Right renal pelvis (tissue), 4 donors: ENCODE data around the gene SERPINE2. TPM values are rescaled to one million over a fixed set of nuclear protein-coding genes. Genes with fewer than 3 reads are reported as not detected.

Experiments used
- DNase-seq, 4 donors: peaks; one replicate each; pipeline ENCODE4 v3.0.0-alpha.2; 2013; ENCODE audit warnings: low read depth in 4 of 4, low spot score in 3 of 4, missing footprints in 1 of 4
- polyA plus RNA-seq, 4 donors: library from polyadenylated mRNA; unstranded; fragments of 120-200 nt; gene quantifications; one replicate each; pipeline ENCODE4 v1.2.1, GENCODE V29; 2013; ENCODE audit not compliant: insufficient read length in 4 of 4

The SERPINE2 gene
- polyA plus RNA-seq, 4 donors, result 122 to 190 (median 141) TPM

DNA sequence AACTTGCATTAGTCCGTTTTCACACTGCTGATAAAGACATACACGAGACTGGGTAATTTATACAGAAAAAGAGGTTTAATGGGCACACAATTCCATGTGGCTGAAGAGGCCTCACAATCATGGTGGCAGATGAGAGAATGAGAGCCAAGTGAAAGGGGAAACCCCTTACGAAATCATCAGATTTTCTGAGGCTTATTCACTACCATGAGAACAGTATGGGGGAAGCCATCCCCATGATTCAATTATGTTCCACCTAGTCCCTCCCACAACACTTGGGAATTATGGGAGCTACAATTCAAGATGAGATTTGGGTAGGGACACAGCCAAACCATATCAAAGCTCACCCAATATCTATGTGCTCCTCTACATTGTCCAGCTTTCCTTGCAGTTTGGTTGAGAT, 16.0 kb upstream of the SERPINE2 start:
- no peak for DNase-seq

- no peak for DNase-seq
Observed at GRCh38 chr2:224046752-224047151, 7.7 kb upstream of the SERPINE2 start.

DNA sequence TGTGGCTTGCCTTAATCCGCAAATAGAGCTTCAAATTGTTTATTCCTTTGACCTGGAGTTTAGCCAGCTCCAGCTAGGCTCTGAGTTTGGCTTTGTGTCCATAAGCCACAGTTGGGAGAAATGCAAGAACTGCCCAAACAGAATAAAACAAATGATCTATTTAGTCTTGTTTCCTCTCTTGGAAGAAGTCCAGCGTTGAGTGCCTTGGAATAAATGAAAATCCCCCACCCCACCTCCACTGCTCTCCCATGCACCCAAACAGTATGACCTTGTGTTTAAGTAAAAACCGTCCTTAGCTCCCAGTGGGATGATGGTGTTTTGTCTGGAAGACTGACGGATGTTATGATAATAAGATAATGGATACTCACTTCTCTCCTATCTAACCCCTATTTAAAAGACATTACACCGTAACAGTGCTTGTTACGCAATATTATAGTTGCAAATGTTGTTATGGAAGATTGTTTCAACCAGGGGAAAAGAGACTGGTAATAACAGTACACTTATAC, 3.2 kb upstream of the SERPINE2 start:
- no peak for DNase-seq

DNA sequence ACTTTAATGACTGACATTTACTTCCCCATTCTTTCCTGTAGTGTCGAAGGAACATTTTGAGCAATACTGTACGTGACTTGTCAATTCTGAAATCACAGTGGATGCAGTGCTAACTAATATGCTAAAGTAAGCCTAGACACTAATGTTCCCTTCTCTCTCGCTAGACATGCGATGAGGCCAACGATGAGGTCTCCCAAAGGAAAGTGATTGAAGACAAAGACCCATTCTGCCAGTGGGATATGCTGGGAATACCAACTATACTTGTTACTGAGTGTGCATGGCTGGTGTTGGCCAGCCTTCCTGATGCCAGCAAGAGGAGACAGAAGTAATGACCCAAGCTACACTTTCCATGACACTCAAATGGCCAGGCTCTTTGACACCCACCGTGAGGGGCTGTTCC, 2.5 kb upstream of the SERPINE2 start:
- no peak for DNase-seq

- no peak for DNase-seq
Observed at GRCh38 chr2:224040753-224041152, 1.7 kb upstream of the SERPINE2 start.

GRCh38 chr2:224039770-224040440, 819 bp upstream of the SERPINE2 start:
- no peak for DNase-seq

GRCh38 chr2:224038830-224039079, 331 bp downstream of the SERPINE2 start:
- no peak for DNase-seq

DNA sequence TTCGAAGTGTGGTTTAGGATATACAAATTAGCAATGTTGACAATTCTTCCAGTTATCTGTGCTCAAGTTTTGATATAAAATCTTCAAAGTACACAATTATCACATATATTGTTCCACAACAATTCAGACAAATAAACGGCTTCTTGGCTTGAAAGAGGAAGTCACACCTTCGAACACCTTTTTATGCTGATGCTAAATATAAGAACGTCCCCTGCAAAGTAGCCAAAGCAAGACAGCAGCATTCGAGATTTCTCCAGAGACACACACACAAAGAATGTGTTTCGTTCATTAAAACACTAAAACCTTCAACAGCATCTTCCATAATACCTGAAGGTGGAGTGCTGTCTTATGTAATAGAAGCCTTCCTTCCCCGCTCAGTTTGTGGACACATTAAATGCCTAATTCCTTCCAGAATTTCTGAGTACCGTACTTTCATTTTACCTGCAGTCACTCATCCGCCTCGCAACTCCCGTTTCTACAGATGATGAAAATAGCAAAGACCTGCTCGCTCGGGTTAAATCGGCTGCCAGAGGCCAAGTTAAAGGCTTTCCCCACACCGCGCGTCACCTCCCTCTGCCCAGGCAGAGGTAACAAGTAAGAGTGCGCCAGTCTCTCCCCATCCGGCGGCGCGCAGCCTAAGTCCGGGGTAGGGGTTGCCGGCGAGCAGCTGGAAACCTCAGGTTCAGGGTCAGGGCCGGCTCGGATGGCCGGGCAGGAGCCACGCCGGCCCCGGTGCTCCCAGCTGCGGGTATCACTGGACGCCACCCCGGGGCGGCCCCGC, 847 bp downstream of the SERPINE2 start:
- peak in 1 of 4 donors; percentile 29 for DNase-seq

DNA sequence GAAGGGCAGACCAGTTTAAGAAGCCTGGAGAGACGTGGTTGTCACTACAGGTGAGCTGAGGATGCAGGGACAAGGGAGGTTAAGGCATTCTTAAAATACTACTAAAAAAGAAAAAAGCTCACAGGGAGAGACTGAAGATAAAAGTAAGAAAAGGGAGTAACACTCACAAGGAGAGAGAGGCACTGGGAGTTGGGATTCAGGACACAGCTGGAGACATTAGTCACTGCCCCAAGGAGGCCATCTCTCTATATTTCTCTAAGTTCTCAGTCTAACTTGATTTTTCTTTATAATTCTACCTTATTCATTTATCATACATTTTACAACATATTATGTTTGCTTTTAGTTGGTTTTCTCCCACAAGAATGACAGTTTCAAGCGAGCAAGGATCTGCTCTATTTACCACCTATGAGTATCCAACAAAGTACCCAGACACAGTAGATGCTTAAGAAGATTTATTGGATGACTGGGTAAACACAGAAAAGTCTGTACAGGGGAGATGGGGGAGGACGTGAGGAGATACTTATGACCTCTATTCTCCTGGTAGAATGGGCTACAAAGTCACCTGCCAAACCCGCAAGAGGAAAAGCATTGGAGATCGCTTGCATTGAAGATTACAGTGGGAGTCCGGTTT, 2.2 kb downstream of the SERPINE2 start:
- no peak for DNase-seq

DNA sequence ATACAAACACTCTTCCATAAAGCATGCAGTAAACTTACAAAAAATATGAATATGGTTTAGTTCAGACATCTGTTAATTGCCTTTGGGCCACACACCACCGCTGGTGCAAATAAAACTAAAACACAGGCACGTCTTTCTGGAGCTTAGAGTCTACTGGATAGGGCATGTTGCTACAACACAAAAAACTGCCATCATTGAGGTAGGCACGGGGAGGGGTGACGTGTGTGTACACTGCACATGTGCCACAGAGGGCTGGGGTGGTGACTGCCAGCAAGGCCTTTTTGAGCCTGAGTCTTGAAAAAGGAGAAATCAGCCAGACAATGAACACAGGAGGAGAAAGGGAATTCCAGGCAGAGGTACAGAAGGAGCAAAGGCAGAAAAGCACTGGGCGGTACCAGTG, 5.1 kb downstream of the SERPINE2 start:
- no peak for DNase-seq

GRCh38 chr2:224033601-224034000, 5.5 kb downstream of the SERPINE2 start:
- DNase-seq, result no peak

- DNase-seq, result no peak
Observed at GRCh38 chr2:224032283-224032682, 6.8 kb downstream of the SERPINE2 start.

- no peak for DNase-seq
Observed at GRCh38 chr2:224031358-224031970, 7.6 kb downstream of the SERPINE2 start.

- no peak for DNase-seq
Observed at GRCh38 chr2:224030786-224031185, 8.3 kb downstream of the SERPINE2 start.

DNA sequence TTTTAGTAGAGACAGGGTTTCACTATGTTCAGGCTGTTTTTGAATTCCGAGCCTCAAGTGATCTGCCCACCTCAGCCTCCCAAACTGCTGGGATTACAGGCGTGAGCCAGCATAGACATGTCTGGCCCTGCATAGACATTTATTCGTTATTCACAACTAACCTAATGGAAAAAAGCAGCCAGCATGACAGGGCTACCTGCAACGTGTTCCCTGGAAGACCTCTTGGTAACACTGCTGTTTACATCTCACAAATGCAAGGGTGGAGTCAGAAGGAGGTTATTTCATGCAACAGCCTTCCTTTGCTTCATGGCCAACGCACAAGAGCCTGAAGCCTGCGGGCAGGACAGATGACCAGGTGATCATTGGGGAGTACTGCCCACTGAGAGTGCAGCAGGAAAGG, 9.2 kb downstream of the SERPINE2 start:
- DNase-seq, result no peak

GRCh38 chr2:224027931-224028330, 11.2 kb downstream of the SERPINE2 start:
- no peak for DNase-seq

- DNase-seq, result no peak
Observed at GRCh38 chr2:224027070-224027469, 12.0 kb downstream of the SERPINE2 start.

DNA sequence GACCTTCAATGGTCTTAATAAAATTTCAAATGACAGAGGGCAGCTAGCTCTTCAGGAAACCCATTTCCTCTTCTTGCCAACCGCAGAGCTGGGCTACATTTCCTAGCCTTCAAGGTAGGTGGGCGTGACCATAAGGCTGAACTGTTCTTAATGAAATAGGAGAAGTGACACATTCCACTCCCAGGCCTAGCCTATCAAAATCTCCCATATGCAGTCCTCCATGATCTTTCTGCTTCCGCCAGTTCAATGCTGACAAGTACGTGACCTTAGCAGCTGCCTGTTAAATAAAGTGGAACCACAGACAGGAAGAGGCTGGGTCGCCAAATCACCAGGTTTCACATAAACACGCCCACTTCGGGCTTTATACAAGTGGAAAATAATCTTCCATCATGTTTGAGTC, 13.2 kb downstream of the SERPINE2 start:
- DNase-seq, result no peak

DNA sequence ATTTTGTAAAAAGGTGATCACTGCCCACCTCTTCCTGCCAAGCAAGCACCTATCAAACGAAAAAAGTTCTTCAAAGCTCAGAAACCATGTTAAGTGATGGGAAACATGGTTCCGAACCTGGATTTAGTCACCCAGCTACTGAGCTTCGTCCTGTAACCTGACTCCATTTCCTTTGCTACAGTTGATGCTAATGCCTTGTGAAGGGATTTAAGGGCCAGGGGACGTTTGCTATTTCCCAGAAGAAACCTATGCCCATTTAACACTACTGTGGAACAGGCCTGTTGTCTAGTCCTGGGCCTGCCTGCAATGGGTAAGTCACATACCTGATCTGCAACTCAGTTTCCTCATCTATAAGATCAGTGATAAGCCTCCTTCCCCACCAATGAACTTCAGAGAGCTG, 14.8 kb downstream of the SERPINE2 start:
- no peak for DNase-seq

GRCh38 chr2:224023188-224023587, 15.9 kb downstream of the SERPINE2 start:
- no peak for DNase-seq

DNA sequence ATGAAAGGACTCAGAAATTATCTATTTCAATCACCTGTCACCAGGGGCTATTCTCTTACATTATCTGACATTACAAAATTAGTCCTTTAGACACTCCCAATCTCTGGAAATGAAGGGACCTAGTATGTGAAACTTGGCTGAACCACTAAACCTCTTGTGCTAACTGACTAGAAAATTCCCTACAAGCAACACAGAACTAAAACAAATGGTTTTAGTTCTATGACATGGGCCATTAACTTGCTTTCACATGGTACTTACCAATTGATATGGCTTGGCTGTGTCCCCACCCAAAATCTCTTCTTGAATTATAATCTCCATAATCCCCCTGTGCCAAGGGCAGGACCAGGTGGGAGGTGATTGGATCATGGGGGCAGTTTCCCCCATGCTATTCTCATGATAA, 16.6 kb downstream of the SERPINE2 start:
- no peak for DNase-seq
